Cardiac septum (tissue), 1 donor: Measurements from ENCODE around the gene ZNF37A. TPM values are rescaled to one million over a fixed set of nuclear protein-coding genes. Genes with fewer than 3 reads are reported as not detected.
A peak's percentile ranks its signal among the peaks of the same experiment; 100 is the strongest.
"Not testable (repeated sequence)": the region's sequence is repeated elsewhere in the genome, so short reads cannot be mapped to it uniquely, and the experiment has no call there.

Source experiments
- DNase-seq: peaks from one replicate; pipeline ENCODE4 v3.0.0-alpha.2; 2020; ENCODE audit warnings: low spot score
- intact Hi-C: fragments of 100-400 bp; cut with DNase I; formaldehyde crosslinking; loops from one replicate; pipeline ENCODE4 v1.14.0; 2022
- long read RNA-seq: library from polyadenylated mRNA; unstranded; transcript quantifications from one replicate; pipeline ENCODE4 v2.0.0, GENCODE V29; 2021
- total RNA-seq: library from RNA; stranded (reverse); fragmentation: NEBNext Ultra II Directional; extraction: Animal tissue kit (Norgen Biotek cat#: 25700); gene quantifications from one replicate; pipeline ENCODE4 v1.2.1, GENCODE V29; 2021
- donor health status: DM: no; HTN: no; CAD: no.

ZNF37A gene
- total RNA-seq = 9.4 TPM
- long read RNA-seq, full-length matches to known transcripts = 2 of 19 reads
- long read RNA-seq, partial matches to known transcripts = 4 of 19 reads
- long read RNA-seq, other reads (novel, unspliced or antisense) = 13 of 19 reads

DNA sequence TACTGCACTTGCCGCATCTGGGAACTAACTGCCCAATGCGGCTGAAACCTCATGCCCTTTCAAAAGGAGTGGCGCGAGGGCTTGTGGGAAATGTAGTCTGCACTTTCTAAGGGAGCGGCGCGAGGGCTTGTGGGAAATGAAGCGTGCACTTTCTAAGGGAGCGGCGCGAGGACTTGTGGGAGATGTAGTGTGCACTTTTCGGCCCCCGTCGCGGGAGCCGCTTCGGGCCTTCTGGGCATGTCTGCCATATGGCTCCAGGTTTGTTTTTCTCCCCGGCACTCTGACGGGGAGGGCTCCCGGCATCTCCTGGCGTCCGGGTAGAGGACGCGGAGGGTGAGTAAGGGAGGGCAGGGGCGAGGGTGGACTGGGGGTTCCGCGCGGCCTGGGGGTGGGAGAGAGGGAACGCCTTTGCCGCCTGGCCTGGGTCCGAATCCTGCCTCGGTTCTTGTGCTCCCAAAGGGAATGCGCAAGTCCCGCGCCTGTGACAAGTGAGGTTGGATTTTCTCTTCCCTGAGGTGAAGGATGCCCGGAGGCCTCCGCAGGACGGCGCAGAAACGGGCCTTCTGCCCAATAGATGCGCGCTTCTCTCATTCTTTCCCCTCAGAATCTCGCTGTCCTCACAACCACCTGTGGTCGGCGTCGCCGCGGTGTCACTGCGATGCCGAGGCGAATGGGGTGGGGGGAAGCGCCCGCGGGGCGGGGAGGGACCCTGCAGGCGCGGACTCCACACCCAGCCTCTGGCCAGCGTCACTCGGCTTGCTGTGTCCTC lies at the start of gene ZNF37A:
ZNF37A (plus strand) TSS at position 180 of the 769 bp plus-strand sequence. CDS start 2,281 bp downstream, outside the sequence.
- intact Hi-C loops = loop anchor here (1.0 to 2.0 kb wide), 3 partner anchors 84 to 237 kb away; partner anchors contain the start of genes ZNF248, ZNF25 and ZNF33A
- peak; percentile 97 for DNase-seq

- intact Hi-C loops = no loop called here
These were observed 49.0 kb upstream of the ZNF37A start for GRCh38 chr10:38045129-38045528.

GRCh38 chr10:38047666-38048065 lies 46.5 kb upstream of the ZNF37A start:
- intact Hi-C loops = no loop called here

More at GRCh38 chr10:38045129-38045528, 49.0 kb upstream of the ZNF37A start:
- DNase-seq = no peak

GRCh38 chr10:38050212-38050611 lies 43.9 kb upstream of the ZNF37A start:
- no peak for DNase-seq
- intact Hi-C loops = no loop called here

More at GRCh38 chr10:38047666-38048065, 46.5 kb upstream of the ZNF37A start:
- DNase-seq = no peak

GRCh38 chr10:38054361-38054797 lies 39.8 kb upstream of the ZNF37A start:
- intact Hi-C loops = no loop called here
- no peak for DNase-seq

DNA sequence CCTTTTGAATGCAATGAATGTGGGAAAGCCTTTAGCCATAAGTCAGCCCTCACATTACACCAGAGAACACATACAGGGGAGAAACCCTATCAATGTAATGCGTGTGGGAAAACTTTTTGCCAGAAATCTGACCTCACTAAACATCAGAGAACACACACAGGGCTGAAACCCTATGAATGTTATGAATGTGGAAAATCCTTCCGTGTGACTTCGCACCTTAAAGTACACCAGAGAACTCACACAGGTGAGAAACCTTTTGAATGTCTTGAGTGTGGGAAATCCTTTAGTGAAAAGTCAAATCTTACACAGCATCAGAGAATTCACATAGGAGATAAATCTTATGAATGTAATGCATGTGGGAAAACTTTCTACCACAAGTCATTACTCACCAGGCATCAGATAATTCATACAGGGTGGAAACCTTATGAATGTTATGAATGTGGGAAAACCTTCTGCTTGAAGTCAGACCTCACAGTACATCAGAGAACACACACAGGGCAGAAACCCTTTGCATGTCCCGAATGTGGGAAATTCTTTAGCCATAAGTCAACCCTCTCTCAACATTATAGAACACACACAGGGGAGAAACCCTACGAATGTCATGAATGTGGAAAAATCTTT lies 38.8 kb upstream of the ZNF37A start:
- intact Hi-C loops, DNase-seq: not testable (repeated sequence)

- intact Hi-C loops, DNase-seq: not testable (repeated sequence)
These were observed 24.5 kb upstream of the ZNF37A start for GRCh38 chr10:38069663-38070062.

- intact Hi-C loops = no loop called here
- no peak for DNase-seq
These were observed 23.6 kb upstream of the ZNF37A start for GRCh38 chr10:38070501-38070900.

GRCh38 chr10:38072552-38072951 lies 21.6 kb upstream of the ZNF37A start:
- no peak for DNase-seq
- intact Hi-C loops = no loop called here

GRCh38 chr10:38076687-38077086 lies 17.4 kb upstream of the ZNF37A start:
- no peak for DNase-seq
- intact Hi-C loops = no loop called here

- DNase-seq, intact Hi-C loops: not testable (repeated sequence)
These were observed 819 bp upstream of the ZNF37A start for GRCh38 chr10:38093318-38093717.

DNA sequence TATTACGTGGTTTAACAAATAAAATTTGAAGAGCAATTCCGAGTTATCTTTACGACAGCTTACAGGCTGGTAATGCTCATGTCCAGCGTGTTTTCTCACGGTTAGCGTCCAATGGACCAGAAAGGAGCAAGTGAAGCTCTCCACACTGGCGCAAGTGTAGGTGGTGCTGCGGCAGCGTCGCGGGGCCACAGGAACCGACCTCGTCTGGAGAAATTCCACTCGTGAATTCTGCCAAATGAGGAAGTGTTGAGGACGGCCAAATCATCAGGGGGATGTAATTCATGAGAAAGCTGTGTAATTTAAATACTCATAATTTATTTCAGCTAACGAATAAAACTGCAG lies 350 bp upstream of the ZNF37A start:
- intact Hi-C loops = loop anchor here (1.0 to 2.0 kb wide), 3 partner anchors 83 to 236 kb away; partner anchors contain the start of genes ZNF248, ZNF25 and ZNF33A
- no peak for DNase-seq

GRCh38 chr10:38094927-38095574 lies 914 bp downstream of the ZNF37A start:
- DNase-seq = peak; percentile 74
- intact Hi-C loops = loop anchor here (1.0 to 2.0 kb wide), 3 partner anchors 84 to 238 kb away; partner anchors contain the start of genes ZNF248, ZNF25 and ZNF33A

- no peak for DNase-seq
- intact Hi-C loops = no loop called here
These were observed 8.7 kb downstream of the ZNF37A start for GRCh38 chr10:38102880-38103279.

DNA sequence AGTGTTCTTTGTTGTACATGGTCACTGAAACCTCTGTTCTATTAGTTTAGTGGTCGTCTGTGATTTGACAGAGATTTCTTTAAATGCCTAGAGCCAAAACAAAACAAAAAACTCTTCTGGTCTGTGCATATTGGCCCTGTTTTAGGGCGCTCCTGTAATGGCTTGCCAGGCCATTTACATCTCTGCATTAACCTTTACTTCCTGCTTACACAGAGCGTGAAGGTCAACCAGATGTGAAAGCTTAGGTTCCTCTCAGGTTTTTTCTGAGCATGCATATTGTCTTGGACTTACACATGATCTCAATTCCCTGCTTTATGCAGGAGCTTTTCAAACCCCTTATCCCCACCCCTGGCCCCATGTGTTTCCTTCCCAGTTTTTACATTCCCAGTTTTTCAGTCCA lies 9.6 kb downstream of the ZNF37A start:
- intact Hi-C loops = no loop called here
- DNase-seq = no peak

DNA sequence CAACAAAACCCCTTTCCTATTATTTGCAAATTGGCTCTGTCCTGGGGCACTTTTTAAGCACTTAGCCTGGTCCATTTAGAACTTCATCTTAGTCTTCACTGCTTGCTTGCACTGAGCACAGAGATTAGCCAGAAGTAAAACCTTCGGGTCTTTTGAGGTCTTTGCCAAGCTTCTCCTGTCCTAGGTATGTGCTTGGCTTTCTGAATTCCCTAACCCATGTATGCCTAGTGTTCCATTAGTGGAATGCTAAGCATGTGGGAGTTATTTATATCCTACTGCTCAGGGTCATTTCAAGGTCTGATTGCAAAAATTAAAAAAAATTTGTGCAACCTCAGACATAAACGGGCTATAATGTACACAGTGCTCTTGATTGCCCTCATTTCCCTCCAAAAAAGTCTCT lies 18.0 kb downstream of the ZNF37A start:
- DNase-seq = no peak
- intact Hi-C loops = no loop called here

DNA sequence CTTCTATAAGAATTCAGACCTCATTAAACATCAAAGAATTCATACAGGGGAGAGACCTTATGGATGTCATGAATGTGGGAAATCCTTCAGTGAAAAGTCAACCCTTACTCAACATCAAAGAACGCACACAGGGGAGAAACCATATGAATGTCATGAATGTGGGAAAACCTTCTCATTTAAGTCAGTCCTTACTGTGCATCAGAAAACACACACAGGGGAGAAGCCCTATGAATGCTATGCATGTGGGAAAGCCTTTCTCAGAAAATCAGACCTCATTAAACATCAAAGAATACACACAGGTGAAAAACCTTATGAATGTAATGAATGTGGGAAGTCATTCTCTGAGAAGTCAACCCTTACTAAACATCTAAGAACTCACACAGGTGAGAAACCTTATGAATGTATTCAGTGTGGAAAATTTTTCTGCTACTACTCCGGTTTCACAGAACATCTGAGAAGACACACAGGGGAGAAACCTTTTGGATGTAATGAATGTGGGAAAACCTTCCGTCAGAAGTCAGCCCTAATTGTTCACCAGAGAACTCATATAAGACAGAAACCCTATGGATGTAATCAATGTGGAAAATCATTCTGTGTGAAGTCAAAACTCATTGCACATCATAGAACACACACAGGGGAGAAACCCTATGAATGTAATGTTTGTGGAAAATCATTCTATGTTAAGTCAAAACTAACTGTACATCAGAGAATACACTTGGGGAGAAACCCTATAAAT lies 24.1 kb downstream of the ZNF37A start:
- intact Hi-C loops = no loop called here
- no peak for DNase-seq

- intact Hi-C loops = no loop called here
- no peak for DNase-seq
These were observed 24.9 kb downstream of the ZNF37A start for GRCh38 chr10:38119038-38119437.

DNA sequence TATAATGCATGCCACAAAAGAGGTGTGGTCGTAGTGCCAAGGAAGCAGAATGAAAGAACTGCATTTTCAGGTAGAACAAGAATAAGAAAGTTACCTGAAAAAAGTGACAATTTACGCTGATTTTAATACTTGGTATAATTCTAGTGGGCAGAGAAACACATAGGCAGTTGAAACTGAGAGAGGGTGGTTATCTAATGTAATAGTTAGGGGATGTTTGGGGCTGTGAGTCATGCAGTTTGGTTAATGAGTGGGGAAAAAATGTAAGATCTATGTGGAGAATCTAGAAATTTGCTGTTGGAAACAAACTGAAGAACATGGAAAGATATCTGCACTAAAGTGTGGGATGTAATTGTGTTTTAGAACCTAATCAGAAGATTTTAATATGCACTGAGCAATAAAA lies 33.7 kb downstream of the ZNF37A start:
- intact Hi-C loops = no loop called here

More for the DNA sequence above, 33.7 kb downstream of the ZNF37A start:
- DNase-seq = no peak
